HG03575 (cell line): ENCODE data around the gene ZNF469.

Experiments
- ATAC-seq: cut with Tn5 transposase; IDR thresholded peaks from one replicate; pipeline ENCODE4 v1.9.1; 2021; ENCODE audit not compliant: unreplicated experiment, insufficient number of reproducible peaks, low FRiP score; ENCODE audit errors: extremely low read depth

Gene ZNF469

DNA sequence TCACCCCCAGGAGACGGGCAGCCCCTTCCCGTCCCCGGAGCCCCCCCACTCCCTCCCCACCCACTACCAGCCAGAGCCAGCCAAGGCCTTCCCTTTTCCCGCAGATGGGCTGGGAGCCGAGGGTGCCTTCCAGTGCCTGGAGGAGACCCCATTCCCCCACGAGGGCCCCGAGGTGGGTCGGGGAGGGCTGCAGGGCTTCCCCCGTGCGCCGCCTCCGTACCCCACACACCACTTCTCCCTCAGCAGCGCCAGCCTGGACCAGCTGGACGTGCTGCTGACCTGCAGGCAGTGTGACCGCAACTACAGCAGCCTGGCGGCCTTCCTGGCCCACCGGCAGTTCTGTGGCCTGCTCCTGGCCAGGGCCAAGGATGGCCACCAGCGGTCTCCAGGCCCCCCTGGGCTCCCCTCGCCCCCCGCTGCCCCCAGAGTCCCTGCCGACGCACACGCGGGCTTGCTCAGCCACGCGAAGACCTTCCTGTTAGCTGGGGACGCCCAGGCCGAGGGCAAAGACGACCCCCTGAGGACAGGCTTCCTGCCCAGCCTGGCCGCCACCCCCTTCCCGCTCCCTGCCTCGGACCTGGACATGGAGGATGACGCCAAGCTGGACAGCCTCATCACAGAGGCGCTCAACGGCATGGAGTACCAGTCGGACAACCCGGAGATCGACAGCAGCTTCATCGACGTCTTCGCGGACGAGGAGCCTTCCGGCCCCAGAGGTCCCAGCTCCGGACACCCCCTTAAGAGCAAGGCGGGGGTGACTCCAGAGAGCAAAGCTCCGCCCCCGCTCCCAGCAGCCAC, 46.8 kb downstream of the ZNF469 start:
- ATAC-seq = no peak

GRCh38 chr16:88430185-88430523, 47.4 kb downstream of the ZNF469 start:
- no peak for ATAC-seq

DNA sequence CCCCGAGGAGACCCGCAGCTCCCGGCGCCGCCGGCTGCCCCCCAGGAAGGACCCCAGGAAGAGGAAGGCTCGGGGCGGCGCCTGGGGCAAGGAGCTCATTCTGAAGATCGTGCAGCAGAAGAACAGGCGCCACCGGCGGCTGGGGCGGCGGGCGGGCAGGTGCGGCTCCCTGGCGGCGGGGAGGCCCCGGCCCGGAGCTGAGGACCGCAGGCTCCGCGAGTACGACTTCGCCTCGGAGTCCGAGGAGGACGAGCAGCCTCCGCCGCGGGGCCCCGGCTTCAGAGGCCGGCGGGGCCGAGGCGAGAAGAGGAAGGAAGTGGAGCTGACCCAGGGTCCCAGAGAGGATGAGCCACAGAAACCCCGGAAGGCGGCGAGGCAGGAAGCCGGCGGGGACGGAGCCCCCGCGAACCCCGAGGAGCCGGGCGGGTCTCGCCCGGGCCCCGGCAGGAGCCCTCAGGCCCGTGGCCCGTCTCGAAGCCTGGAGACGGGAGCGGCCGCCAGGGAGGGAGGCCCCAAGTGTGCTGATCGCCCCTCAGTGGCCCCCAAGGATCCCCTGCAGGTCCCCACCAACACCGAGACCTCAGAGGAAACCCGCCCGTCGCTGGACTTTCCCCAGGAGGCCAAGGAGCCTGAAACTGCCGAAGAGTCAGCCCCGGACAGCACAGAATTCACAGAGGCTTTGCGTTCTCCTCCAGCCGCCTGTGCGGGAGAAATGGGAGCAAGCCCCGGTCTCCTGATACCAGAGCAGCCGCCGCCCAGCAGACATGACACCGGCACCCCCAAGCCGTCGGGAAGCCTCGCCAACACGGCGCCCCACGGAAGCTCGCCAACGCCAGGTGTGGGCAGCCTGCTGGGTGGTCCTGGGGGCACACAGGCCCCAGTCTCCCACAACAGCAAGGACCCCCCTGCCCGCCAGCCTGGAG, 48.0 kb downstream of the ZNF469 start:
- no peak for ATAC-seq

DNA sequence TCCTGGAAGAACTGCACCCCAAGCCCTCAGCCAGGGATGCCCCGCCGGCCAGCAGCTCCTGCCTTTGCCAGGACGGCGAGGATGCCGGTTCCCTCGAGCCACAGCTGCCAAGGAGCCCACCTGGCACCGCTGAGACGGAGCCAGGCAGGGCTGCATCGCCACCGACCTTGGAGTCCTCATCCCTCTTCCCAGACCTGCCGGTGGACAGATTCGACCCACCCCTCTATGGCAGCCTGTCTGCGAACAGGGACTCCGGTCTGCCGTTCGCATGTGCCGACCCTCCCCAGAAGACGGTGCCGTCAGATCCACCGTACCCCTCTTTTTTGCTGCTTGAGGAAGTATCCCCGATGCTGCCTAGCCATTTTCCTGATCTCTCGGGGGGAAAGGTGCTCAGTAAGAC, 48.9 kb downstream of the ZNF469 start:
- no peak for ATAC-seq

DNA sequence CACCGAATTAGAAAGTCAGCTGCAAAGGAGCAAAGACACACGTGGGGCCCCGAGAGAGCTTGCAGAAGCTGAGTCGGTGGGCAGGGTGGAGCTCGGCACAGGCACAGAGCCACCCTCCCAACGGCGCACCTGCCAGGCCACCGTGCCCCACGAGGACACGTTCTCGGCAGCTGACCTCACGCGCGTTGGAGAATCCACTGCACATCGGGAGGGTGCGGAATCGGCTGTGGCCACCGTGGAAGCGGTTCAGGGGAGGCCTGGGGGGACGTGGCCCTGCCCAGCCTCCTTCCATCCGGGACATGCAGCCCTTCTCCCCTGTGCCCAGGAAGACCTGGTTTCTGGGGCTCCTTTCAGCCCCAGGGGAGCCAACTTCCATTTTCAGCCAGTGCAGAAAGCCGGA, 49.4 kb downstream of the ZNF469 start:
- no peak for ATAC-seq
